WTC11 (cell line): ENCODE results near the gene ZNF292. TPM values are rescaled to one million over a fixed set of nuclear protein-coding genes. Genes with fewer than 3 reads are reported as not detected.

Experiments
- ATAC-seq: fragments of 200-7000 bp; cut with Tn5 transposase; 2 replicates; pipeline ENCODE4 v1.10.0; 2021; ENCODE audit warnings: mild to moderate bottlenecking, moderate library complexity
- CTCF ChIA-PET: fragments of 300-600 bp; sonication (Branson Sonifier 250); formaldehyde crosslinking; loops from one replicate; lab custom pipeline; 2021; ENCODE audit warnings: antibody characterized with exemption; lab: Charles Lee
- POLR2A ChIA-PET: fragments of 350-600 bp; sonication (Branson Sonifier 250); formaldehyde crosslinking; loops from one replicate; lab custom pipeline; 2021; ENCODE audit warnings: antibody characterized with exemption; lab: Charles Lee
- DNase-seq: peaks from one replicate; pipeline ENCODE4 v3.0.0; 2021; ENCODE audit warnings: low spot score
- H3K27ac Mint-ChIP-seq: 2 replicates; pipeline ENCODE4 v1.8.0; 2021; ENCODE audit warnings: mixed read lengths
- H3K27me3 Mint-ChIP-seq: 2 replicates; pipeline ENCODE4 v1.8.0; 2021; ENCODE audit warnings: low read depth, mild to moderate bottlenecking, moderate library complexity, mixed read lengths
- H3K36me3 Mint-ChIP-seq: 2 replicates; pipeline ENCODE4 v1.8.0; 2021; ENCODE audit warnings: mixed read lengths
- H3K4me1 Mint-ChIP-seq: 2 replicates; pipeline ENCODE4 v1.8.0; 2022; ENCODE audit warnings: mixed read lengths
- H3K4me3 Mint-ChIP-seq: 2 replicates; pipeline ENCODE4 v1.8.0; 2021; ENCODE audit warnings: mild to moderate bottlenecking, moderate library complexity, mixed read lengths
- H3K9me3 Mint-ChIP-seq: 2 replicates; pipeline ENCODE4 v1.8.0; 2021; ENCODE audit warnings: mixed read lengths
- ELF4 ChIP-seq: sonication (generic); formaldehyde crosslinking; IDR thresholded peaks from 2 replicates; pipeline ENCODE4 v1.8.1; 2022; ENCODE audit warnings: low read depth, mild to moderate bottlenecking, moderate library complexity, missing genetic modification reagents
- GRHL2 ChIP-seq: fragments of 250-450 bp; sonication (Bioruptor Pico); IDR thresholded peaks from 2 replicates; pipeline ENCODE4 v1.8.0; 2022; ENCODE audit warnings: mild to moderate bottlenecking, moderate library complexity; ENCODE audit not compliant: insufficient replicate concordance, severe bottlenecking
- HMGA2 ChIP-seq: fragments of 250-450 bp; sonication (Bioruptor Pico); IDR thresholded peaks from 2 replicates; pipeline ENCODE4 v1.4.0; 2021; ENCODE audit warnings: mild to moderate bottlenecking, moderate library complexity
- KAT7 ChIP-seq: sonication (generic); formaldehyde crosslinking; IDR thresholded peaks from 2 replicates; pipeline ENCODE4 v1.8.1; 2023; ENCODE audit warnings: missing genetic modification reagents, mild to moderate bottlenecking, borderline replicate concordance
- MYBL2 ChIP-seq: sonication (generic); formaldehyde crosslinking; IDR thresholded peaks from 2 replicates; pipeline ENCODE4 v1.8.1; 2023; ENCODE audit warnings: mild to moderate bottlenecking, moderate library complexity, missing genetic modification reagents
- NFATC4 ChIP-seq: fragments of 250-450 bp; sonication (Bioruptor Pico); IDR thresholded peaks from 2 replicates; pipeline ENCODE4 v1.9.0; 2021; ENCODE audit warnings: mild to moderate bottlenecking
- NFE2L1 ChIP-seq: sonication (generic); formaldehyde crosslinking; IDR thresholded peaks from 2 replicates; pipeline ENCODE4 v1.8.1; 2023; ENCODE audit warnings: missing genetic modification reagents
- NR2C2 ChIP-seq: sonication (generic); formaldehyde crosslinking; IDR thresholded peaks from 2 replicates; pipeline ENCODE4 v1.8.0; 2022; ENCODE audit warnings: mild to moderate bottlenecking, missing genetic modification reagents
- NR3C1 ChIP-seq: sonication (generic); formaldehyde crosslinking; conservative IDR thresholded peaks from 2 replicates; pipeline ENCODE4 v1.8.1; 2023; ENCODE audit warnings: low read depth, mild to moderate bottlenecking, missing genetic modification reagents
- OVOL2 ChIP-seq: fragments of 250-450 bp; sonication (Bioruptor Pico); IDR thresholded peaks from 2 replicates; pipeline ENCODE4 v1.9.0; 2021; ENCODE audit warnings: mild to moderate bottlenecking, borderline replicate concordance
- SMAD3 ChIP-seq: sonication (generic); formaldehyde crosslinking; IDR thresholded peaks from 2 replicates; pipeline ENCODE4 v1.8.0; 2022; ENCODE audit warnings: missing genetic modification reagents, mild to moderate bottlenecking, borderline replicate concordance
- TEAD4 ChIP-seq: sonication (generic); formaldehyde crosslinking; IDR thresholded peaks from 2 replicates; pipeline ENCODE4 v1.8.0; 2022; ENCODE audit warnings: mild to moderate bottlenecking, missing genetic modification reagents
- ZNF232 ChIP-seq: sonication (generic); formaldehyde crosslinking; IDR thresholded peaks from 2 replicates; pipeline ENCODE4 v1.8.0; 2022; ENCODE audit warnings: mild to moderate bottlenecking, missing genetic modification reagents
- ZNF416 ChIP-seq: fragments of 250-450 bp; sonication (Bioruptor Pico); IDR thresholded peaks from 2 replicates; pipeline ENCODE4 v1.9.0; 2021; ENCODE audit warnings: mild to moderate bottlenecking, inconsistent platforms
- ZNF532 ChIP-seq: fragments of 250-450 bp; sonication (Bioruptor Pico); IDR thresholded peaks from 2 replicates; pipeline ENCODE4 v1.9.0; 2021; ENCODE audit warnings: mild to moderate bottlenecking, borderline replicate concordance
- total RNA-seq: library from RNA; stranded (reverse); gene quantifications from 3 replicates; pipeline ENCODE4 v1.2.3, GENCODE V29; 2021
- TF ChIP-seq, protein P1 (sequence below): sonication (generic); formaldehyde crosslinking; IDR thresholded peaks from 2 replicates; pipeline ENCODE4 v1.8.0; 2022; ENCODE audit warnings: mild to moderate bottlenecking, missing genetic modification reagents
- TF ChIP-seq, protein P2 (sequence below): fragments of 250-450 bp; sonication (Bioruptor Pico); IDR thresholded peaks from 2 replicates; pipeline ENCODE4 v2.1.2; 2022; ENCODE audit warnings: mild to moderate bottlenecking, moderate library complexity
- TF ChIP-seq, protein P3 (sequence below): sonication (generic); formaldehyde crosslinking; IDR thresholded peaks from 2 replicates; pipeline ENCODE4 v1.8.0; 2023; ENCODE audit warnings: missing genetic modification reagents
- TF ChIP-seq, protein P4 (sequence below): fragments of 250-450 bp; sonication (Bioruptor Pico); conservative IDR thresholded peaks from 2 replicates; pipeline ENCODE4 v1.9.0; 2021; ENCODE audit warnings: mild to moderate bottlenecking
- TF ChIP-seq, protein P5 (sequence below): sonication (generic); formaldehyde crosslinking; IDR thresholded peaks from 2 replicates; pipeline ENCODE4 v1.8.0; 2022; ENCODE audit warnings: mild to moderate bottlenecking, missing genetic modification reagents

ZNF292 gene
- total RNA-seq, 1 experiment from 2014 or later = 42.1 TPM

DNA sequence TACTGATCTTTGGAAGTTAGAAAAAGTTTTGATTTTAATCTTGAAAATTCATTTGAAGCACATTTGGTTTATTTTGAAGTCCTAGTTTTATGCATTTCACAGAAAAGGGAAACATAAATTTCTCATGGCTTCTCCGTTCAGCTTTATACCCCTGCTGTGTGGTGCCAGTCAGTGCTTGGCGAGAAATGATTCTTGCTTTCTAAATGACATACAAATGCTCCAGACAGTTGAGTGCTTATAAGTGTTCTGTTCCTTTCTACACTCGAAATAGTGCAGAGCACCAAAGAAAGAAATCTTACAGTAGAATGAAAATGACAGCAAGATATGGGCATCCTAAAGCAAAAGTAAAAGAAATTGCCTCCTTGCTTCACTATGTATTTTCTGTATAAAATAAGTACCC lies 9.0 kb upstream of the ZNF292 start (continued):
- TF ChIP-seq ELF4 (CRISPR knock-in tag) (no peak), SMAD3 (CRISPR knock-in tag) (no peak), ZNF532 (CRISPR knock-in tag) (no peak), ZNF416 (CRISPR knock-in tag) (no peak), ZNF232 (CRISPR knock-in tag) (no peak)

GRCh38 chr6:87150406-87150805 lies 5.0 kb upstream of the ZNF292 start:
- Mint-ChIP-seq H3K27ac (no peak overlapping the region), H3K4me3 (no peak overlapping the region), H3K36me3 (no peaks in the 10 kb centered on the region), H3K27me3 (peaks cover 43% of the 10 kb centered on the region), H3K4me1 (peaks cover 29% of the 10 kb centered on the region), H3K9me3 (no peaks in the 10 kb centered on the region)
- TF ChIP-seq OVOL2 (CRISPR knock-in tag) (no peak), NR2C2 (CRISPR knock-in tag) (no peak), TEAD4 (no peak), NR3C1 (CRISPR knock-in tag) (no peak)
- CTCF ChIA-PET = no interaction called here
- POLR2A ChIA-PET = no interaction called here
- ATAC-seq = no peak
- DNase-seq = no peak

DNA sequence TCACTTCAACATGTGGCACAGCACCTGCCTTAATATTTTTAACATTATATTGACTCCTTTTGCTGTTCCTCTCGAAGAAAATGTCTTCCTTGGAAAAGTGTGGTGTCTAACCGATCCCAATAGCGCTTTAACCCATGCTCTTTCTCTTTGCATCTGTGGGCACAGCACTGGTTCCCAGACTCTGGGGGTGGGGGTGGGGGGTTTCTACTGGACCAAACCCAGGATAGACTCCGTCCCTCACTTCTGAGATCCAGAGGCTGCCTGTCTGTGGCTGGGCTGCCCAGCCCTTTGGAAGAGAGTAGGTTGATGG lies 3.9 kb upstream of the ZNF292 start:
- Mint-ChIP-seq H3K9me3 (no peaks in the 10 kb centered on the region), H3K27me3 (peaks cover 34% of the 10 kb centered on the region), H3K4me1 (peaks cover 30% of the 10 kb centered on the region), H3K36me3 (peaks cover 2% of the 10 kb centered on the region; the same call in 1 of the 2 replicates), H3K4me3 (peak overlapping the region; percentile 82), H3K27ac (no peak overlapping the region)
- ChIA-PET POLR2A (no interaction called here), CTCF (no interaction called here)
- ATAC-seq = no peak
- no peak for DNase-seq
- TF ChIP-seq KAT7 (CRISPR knock-in tag) (no peak), NFE2L1 (CRISPR knock-in tag) (no peak), NFATC4 (CRISPR knock-in tag) (no peak), MYBL2 (CRISPR knock-in tag) (no peak), HMGA2 (CRISPR knock-in tag) (no peak), GRHL2 (no peak), ZNF532 (CRISPR knock-in tag) (no peak)
- TF ChIP-seq, protein P1, sequence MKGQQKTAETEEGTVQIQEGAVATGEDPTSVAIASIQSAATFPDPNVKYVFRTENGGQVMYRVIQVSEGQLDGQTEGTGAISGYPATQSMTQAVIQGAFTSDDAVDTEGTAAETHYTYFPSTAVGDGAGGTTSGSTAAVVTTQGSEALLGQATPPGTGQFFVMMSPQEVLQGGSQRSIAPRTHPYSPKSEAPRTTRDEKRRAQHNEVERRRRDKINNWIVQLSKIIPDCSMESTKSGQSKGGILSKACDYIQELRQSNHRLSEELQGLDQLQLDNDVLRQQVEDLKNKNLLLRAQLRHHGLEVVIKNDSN (CRISPR knock-in tag) = no peak
- TF ChIP-seq, protein P2, sequence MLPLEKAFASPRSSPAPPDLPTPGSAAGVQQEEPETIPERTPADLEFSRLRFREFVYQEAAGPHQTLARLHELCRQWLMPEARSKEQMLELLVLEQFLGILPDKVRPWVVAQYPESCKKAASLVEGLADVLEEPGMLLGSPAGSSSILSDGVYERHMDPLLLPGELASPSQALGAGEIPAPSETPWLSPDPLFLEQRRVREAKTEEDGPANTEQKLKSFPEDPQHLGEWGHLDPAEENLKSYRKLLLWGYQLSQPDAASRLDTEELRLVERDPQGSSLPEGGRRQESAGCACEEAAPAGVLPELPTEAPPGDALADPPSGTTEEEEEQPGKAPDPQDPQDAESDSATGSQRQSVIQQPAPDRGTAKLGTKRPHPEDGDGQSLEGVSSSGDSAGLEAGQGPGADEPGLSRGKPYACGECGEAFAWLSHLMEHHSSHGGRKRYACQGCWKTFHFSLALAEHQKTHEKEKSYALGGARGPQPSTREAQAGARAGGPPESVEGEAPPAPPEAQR = no peak
- TF ChIP-seq, protein P3, sequence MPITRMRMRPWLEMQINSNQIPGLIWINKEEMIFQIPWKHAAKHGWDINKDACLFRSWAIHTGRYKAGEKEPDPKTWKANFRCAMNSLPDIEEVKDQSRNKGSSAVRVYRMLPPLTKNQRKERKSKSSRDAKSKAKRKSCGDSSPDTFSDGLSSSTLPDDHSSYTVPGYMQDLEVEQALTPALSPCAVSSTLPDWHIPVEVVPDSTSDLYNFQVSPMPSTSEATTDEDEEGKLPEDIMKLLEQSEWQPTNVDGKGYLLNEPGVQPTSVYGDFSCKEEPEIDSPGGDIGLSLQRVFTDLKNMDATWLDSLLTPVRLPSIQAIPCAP (CRISPR knock-in tag) = no peak
- TF ChIP-seq, protein P4, sequence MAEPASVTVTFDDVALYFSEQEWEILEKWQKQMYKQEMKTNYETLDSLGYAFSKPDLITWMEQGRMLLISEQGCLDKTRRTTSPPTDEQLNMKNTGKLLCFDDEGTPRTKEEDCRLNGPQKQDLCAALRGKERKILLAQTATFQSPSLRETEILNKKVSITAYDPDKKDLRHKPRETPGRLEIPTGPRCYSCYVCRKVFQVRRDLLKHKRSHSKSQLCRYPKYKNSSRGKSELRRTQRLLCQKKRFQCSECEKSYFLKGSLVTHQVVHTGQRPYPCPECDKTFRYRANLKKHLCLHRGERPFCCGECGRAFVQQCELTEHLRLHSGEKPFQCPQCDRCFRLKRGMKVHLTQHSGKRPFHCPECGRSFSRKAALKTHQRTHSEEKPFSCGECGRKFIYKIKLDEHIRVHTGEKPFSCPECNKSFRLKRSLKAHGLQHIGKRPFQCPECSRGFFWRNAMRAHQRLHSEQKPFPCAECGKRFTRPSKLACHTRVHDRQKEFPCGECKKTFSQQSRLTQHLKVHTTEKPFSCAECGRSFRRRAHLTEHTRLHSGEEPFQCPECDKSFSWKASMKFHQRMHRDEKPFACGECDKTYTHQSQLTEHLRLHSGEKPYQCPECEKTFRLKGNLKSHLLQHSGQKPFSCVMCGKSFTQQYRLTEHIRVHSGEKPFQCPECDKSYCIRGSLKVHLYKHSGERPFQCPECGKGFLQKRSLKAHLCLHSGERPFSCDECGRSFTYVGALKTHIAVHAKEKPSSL = no peak
- TF ChIP-seq, protein P5, sequence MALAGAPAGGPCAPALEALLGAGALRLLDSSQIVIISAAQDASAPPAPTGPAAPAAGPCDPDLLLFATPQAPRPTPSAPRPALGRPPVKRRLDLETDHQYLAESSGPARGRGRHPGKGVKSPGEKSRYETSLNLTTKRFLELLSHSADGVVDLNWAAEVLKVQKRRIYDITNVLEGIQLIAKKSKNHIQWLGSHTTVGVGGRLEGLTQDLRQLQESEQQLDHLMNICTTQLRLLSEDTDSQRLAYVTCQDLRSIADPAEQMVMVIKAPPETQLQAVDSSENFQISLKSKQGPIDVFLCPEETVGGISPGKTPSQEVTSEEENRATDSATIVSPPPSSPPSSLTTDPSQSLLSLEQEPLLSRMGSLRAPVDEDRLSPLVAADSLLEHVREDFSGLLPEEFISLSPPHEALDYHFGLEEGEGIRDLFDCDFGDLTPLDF (CRISPR knock-in tag) = no peak
